Measurements from ENCODE around the gene LIX1.
"Not testable (repeated sequence)": the region's sequence is repeated elsewhere in the genome, so short reads cannot be mapped to it uniquely, and the experiment has no call there.

The LIX1 gene

DNA sequence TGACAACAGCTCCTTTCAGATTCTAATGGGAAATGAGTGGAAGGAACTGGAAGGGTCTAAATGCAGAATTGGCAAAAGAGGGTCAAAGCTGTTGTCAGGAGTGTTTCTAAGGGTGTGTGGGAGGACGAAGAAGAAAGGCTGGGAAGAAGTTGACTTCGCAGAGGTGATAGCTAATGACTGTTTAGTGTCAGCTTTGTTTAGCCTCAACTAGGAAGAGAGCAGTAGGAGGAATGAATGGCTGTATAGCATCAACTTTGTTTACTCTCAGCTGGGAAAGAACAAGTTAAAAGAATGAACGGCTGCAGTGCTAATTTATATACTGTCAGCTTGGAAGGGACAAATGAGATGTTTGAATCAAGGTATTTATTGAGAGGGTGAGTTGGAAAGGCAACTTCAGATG lies 5.9 kb upstream of the LIX1 start:
- H3K9ac ChIP-seq (ENCODE audit: low read length in 5 of 5) = no peak overlapping the region

DNA sequence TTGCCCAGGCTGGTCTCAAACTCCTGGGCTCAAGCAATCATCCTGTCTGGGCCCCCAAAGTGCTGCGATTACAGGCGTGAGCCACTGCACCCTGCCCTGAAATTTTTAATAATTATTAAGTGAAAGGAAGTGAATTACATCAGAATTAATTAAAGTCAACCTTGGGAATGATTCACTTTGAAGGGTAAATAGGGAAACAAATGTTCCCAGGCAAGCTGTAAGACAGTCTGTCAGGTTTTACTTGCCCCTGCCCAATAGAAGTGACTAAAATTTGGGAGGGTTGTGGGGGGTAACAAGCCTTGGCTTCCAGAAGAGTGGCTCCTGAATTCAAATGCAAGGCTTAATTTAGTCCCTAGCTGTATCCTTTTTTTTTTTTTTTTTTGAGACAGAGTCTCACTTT lies 1.3 kb upstream of the LIX1 start:
- Histone ChIP-seq H3K9ac (ENCODE audit: low read length in 5 of 5) (no peak overlapping the region), H3K9me3 (ENCODE audit: control insufficient read depth in 5 of 5, low read length in 5 of 5) (no peaks in the 10 kb centered on the region), H3K4me3 (ENCODE audit: low read depth in 1 of 5, low read length in 5 of 5) (no peak overlapping the region), H3K36me3 (ENCODE audit: control insufficient read depth in 5 of 5, insufficient read depth in 5 of 5, low read length in 5 of 5) (no peaks in the 10 kb centered on the region), H3K4me1 (ENCODE audit: control insufficient read depth in 5 of 5, insufficient read depth in 5 of 5, low read length in 5 of 5) (no peaks in the 10 kb centered on the region), H3K27me3 (ENCODE audit: control insufficient read depth in 5 of 5, insufficient read depth in 4 of 5, low read length in 5 of 5) (no peaks in the 10 kb centered on the region), H3K27ac (ENCODE audit: low read depth, low read length) (no peak overlapping the region)

More for the DNA sequence above, 5.9 kb upstream of the LIX1 start:
- Histone ChIP-seq H3K27me3 (ENCODE audit: control insufficient read depth in 5 of 5, insufficient read depth in 4 of 5, low read length in 5 of 5) (no peaks in the 10 kb centered on the region), H3K9me3 (ENCODE audit: control insufficient read depth in 5 of 5, low read length in 5 of 5) (no peaks in the 10 kb centered on the region), H3K36me3 (ENCODE audit: control insufficient read depth in 5 of 5, insufficient read depth in 5 of 5, low read length in 5 of 5) (no peaks in the 10 kb centered on the region), H3K4me1 (ENCODE audit: control insufficient read depth in 5 of 5, insufficient read depth in 5 of 5, low read length in 5 of 5) (no peaks in the 10 kb centered on the region), H3K4me3 (ENCODE audit: low read depth in 1 of 5, low read length in 5 of 5) (no peak overlapping the region), H3K27ac (ENCODE audit: low read depth, low read length) (no peak overlapping the region)

DNA sequence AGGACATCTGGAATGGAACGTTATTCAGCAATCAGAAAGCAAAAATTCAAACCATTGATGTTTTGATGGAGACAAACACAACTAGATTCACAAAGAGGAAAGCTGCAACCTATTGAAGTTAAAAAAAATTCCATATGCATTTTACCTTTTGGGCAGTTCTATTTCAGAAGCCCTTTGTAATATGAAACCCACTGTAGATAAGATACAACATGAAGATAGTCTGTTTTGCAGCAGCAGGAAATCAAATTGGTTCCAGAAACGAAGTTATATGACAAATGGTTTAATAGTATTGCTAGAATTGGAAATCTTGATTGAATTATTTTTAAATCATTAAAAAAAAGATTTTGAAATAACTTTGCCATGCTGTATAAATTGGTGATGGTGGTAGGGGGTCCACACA lies 872 bp downstream of the LIX1 start:
- Histone ChIP-seq H3K27me3 (ENCODE audit: control insufficient read depth in 5 of 5, insufficient read depth in 4 of 5, low read length in 5 of 5) (no peaks in the 10 kb centered on the region), H3K27ac (ENCODE audit: low read depth, low read length) (no peak overlapping the region), H3K9me3 (ENCODE audit: control insufficient read depth in 5 of 5, low read length in 5 of 5) (no peaks in the 10 kb centered on the region), H3K4me3 (ENCODE audit: low read depth in 1 of 5, low read length in 5 of 5) (no peak overlapping the region), H3K36me3 (ENCODE audit: control insufficient read depth in 5 of 5, insufficient read depth in 5 of 5, low read length in 5 of 5) (no peaks in the 10 kb centered on the region), H3K9ac (ENCODE audit: low read length in 5 of 5) (no peak overlapping the region), H3K4me1 (ENCODE audit: control insufficient read depth in 5 of 5, insufficient read depth in 5 of 5, low read length in 5 of 5) (no peaks in the 10 kb centered on the region)

DNA sequence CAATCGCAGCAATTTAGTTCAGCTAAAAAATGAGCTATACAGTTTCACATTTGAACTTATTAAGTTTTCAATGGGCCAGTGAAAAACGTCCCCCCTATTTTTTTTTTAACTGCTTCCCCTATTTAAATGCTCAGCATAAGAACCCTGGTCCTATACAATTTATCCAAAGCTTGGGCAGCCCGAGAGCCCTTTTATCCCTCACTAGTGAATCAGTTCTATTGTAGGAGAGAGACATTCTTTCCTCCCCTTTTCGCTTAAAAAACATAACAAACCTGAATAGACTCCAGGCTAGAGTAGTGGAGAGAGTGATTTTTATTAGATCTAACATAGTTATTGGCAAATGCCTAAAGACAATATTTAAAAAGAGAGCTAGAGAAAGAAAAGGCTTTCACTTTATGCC lies 1.4 kb downstream of the LIX1 start:
- Histone ChIP-seq H3K27ac (ENCODE audit: low read depth, low read length) (no peak overlapping the region), H3K27me3 (ENCODE audit: control insufficient read depth in 5 of 5, insufficient read depth in 4 of 5, low read length in 5 of 5) (no peaks in the 10 kb centered on the region), H3K9ac (ENCODE audit: low read length in 5 of 5) (no peak overlapping the region), H3K4me1 (ENCODE audit: control insufficient read depth in 5 of 5, insufficient read depth in 5 of 5, low read length in 5 of 5) (no peaks in the 10 kb centered on the region), H3K9me3 (ENCODE audit: control insufficient read depth in 5 of 5, low read length in 5 of 5) (no peaks in the 10 kb centered on the region), H3K4me3 (ENCODE audit: low read depth in 1 of 5, low read length in 5 of 5) (no peak overlapping the region), H3K36me3 (ENCODE audit: control insufficient read depth in 5 of 5, insufficient read depth in 5 of 5, low read length in 5 of 5) (no peaks in the 10 kb centered on the region)

DNA sequence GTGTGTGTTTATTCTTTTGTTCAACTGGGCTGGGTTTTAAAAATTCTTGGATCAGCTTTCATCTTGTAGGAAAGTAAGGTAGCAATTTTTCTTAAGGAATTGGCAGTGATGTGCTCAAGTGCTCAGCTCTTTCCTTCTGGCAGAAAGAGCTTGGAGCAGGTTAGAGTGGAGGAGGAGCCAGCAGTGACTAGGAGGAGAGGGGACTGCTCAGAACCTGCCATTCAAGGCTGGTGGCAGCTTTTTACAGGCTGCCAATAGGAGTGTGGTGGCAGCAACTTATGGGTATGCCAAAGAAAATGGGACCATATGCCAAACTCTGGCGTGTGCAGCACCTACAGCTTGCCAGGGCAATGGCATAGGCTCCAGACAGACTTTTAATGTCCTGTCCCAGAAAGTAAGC lies 2.2 kb downstream of the LIX1 start:
- H3K4me1 ChIP-seq (ENCODE audit: control insufficient read depth in 5 of 5, insufficient read depth in 5 of 5, low read length in 5 of 5); H3K27ac ChIP-seq (ENCODE audit: low read depth, low read length); H3K4me3 ChIP-seq (ENCODE audit: low read depth in 1 of 5, low read length in 5 of 5); H3K27me3 ChIP-seq (ENCODE audit: control insufficient read depth in 5 of 5, insufficient read depth in 4 of 5, low read length in 5 of 5); H3K36me3 ChIP-seq (ENCODE audit: control insufficient read depth in 5 of 5, insufficient read depth in 5 of 5, low read length in 5 of 5); H3K9me3 ChIP-seq (ENCODE audit: control insufficient read depth in 5 of 5, low read length in 5 of 5); H3K9ac ChIP-seq (ENCODE audit: low read length in 5 of 5): not testable (repeated sequence)

DNA sequence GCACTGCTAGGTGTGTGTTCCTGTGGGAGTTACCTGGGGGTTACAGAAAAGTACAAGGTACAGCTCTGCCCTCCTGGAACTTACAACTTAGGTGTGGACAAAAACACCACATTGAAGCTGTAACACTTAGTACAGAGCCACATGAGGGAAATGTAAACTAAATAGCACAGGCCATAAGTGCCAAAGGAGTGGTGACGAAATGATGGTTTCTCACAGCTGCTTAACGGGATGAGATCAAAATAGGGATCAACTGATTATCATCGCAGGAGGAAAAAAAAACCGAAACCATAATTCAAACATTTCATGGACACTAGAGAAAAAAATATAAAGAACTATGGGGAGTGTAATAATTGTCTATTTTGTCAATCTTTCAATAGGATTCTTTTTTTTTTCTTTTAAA lies 5.9 kb downstream of the LIX1 start:
- no peaks in the 10 kb centered on the region for H3K4me1 ChIP-seq (ENCODE audit: control insufficient read depth in 5 of 5, insufficient read depth in 5 of 5, low read length in 5 of 5)
- H3K36me3 ChIP-seq (ENCODE audit: control insufficient read depth in 5 of 5, insufficient read depth in 5 of 5, low read length in 5 of 5) = no peaks in the 10 kb centered on the region
- no peaks in the 10 kb centered on the region for H3K27me3 ChIP-seq (ENCODE audit: control insufficient read depth in 5 of 5, insufficient read depth in 4 of 5, low read length in 5 of 5)
- H3K9me3 ChIP-seq (ENCODE audit: control insufficient read depth in 5 of 5, low read length in 5 of 5) = no peaks in the 10 kb centered on the region
- H3K27ac ChIP-seq (ENCODE audit: low read depth, low read length) = no peak overlapping the region
- no peak overlapping the region for H3K9ac ChIP-seq (ENCODE audit: low read length in 5 of 5)
- no peak overlapping the region for H3K4me3 ChIP-seq (ENCODE audit: low read depth in 1 of 5, low read length in 5 of 5)

DNA sequence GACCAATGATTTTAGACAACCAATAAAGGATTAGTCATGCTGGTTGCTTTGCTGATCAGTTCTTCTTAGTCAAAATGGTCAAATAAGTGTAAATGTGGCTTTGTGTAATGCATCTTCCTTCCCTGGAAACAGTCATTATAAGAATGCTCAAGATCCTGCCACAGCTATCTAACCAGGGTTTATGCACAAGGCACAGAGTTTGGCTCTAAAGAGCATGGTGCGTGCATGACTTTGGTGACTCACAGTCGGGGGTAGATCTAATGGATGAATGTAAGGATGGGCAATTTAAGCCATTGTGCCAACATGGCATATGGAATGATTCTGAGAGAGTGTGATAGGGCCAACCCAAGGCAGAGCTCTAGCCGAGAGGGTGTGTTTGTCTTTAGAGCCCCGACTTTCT lies 6.5 kb downstream of the LIX1 start:
- no peaks in the 10 kb centered on the region for H3K36me3 ChIP-seq (ENCODE audit: control insufficient read depth in 5 of 5, insufficient read depth in 5 of 5, low read length in 5 of 5)
- H3K4me1 ChIP-seq (ENCODE audit: control insufficient read depth in 5 of 5, insufficient read depth in 5 of 5, low read length in 5 of 5) = no peaks in the 10 kb centered on the region
- H3K9ac ChIP-seq (ENCODE audit: low read length in 5 of 5) = no peak overlapping the region
- no peaks in the 10 kb centered on the region for H3K27me3 ChIP-seq (ENCODE audit: control insufficient read depth in 5 of 5, insufficient read depth in 4 of 5, low read length in 5 of 5)
- no peaks in the 10 kb centered on the region for H3K9me3 ChIP-seq (ENCODE audit: control insufficient read depth in 5 of 5, low read length in 5 of 5)
- no peak overlapping the region for H3K4me3 ChIP-seq (ENCODE audit: low read depth in 1 of 5, low read length in 5 of 5)
- H3K27ac ChIP-seq (ENCODE audit: low read depth, low read length) = no peak overlapping the region

DNA sequence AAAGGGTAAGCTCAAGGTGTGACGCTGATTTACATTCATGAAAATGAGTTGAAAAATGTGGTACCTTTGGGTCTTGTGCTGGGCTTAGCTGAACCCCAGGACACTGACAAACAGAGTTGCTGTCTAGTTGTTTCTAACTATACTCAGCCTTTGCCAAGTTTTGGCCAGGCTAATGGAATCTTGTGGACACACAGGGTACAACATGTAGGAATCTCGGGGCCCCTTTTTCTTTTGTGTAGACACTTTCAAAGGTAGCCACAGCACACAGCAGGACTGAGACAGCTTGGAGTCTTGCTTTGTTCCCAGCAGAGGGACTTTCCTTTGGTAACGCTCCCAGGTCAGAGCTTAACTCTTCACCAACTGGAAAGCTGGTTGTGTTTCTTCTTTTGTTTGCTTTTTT lies 7.8 kb downstream of the LIX1 start:
- Histone ChIP-seq H3K27ac (ENCODE audit: low read depth, low read length) (no peak overlapping the region), H3K4me3 (ENCODE audit: low read depth in 1 of 5, low read length in 5 of 5) (no peak overlapping the region), H3K9ac (ENCODE audit: low read length in 5 of 5) (no peak overlapping the region), H3K4me1 (ENCODE audit: control insufficient read depth in 5 of 5, insufficient read depth in 5 of 5, low read length in 5 of 5) (no peaks in the 10 kb centered on the region), H3K36me3 (ENCODE audit: control insufficient read depth in 5 of 5, insufficient read depth in 5 of 5, low read length in 5 of 5) (no peaks in the 10 kb centered on the region), H3K9me3 (ENCODE audit: control insufficient read depth in 5 of 5, low read length in 5 of 5) (no peaks in the 10 kb centered on the region), H3K27me3 (ENCODE audit: control insufficient read depth in 5 of 5, insufficient read depth in 4 of 5, low read length in 5 of 5) (no peaks in the 10 kb centered on the region)

DNA sequence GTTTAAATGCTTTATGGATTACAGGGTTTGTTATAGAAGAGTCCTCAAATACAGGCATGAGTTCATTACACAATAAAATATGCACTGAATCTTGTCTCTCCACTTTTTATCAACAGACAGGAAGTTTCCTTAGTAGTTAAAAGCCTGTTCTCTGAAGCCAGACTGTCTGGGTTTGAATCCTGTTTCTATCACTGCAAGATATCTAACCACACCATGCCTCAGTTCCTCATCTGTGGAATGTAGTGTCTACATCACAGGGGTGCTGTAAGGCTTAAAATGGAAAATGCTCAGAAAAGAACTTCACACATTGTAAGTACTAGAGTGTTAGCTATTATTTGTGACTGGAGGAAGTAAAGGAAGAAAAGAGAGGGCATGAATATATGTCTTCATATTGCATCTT lies 9.3 kb downstream of the LIX1 start:
- Histone ChIP-seq H3K36me3 (ENCODE audit: control insufficient read depth in 5 of 5, insufficient read depth in 5 of 5, low read length in 5 of 5) (no peaks in the 10 kb centered on the region), H3K4me3 (ENCODE audit: low read depth in 1 of 5, low read length in 5 of 5) (no peak overlapping the region), H3K27ac (ENCODE audit: low read depth, low read length) (no peak overlapping the region), H3K9ac (ENCODE audit: low read length in 5 of 5) (no peak overlapping the region), H3K9me3 (ENCODE audit: control insufficient read depth in 5 of 5, low read length in 5 of 5) (no peaks in the 10 kb centered on the region), H3K4me1 (ENCODE audit: control insufficient read depth in 5 of 5, insufficient read depth in 5 of 5, low read length in 5 of 5) (no peaks in the 10 kb centered on the region), H3K27me3 (ENCODE audit: control insufficient read depth in 5 of 5, insufficient read depth in 4 of 5, low read length in 5 of 5) (no peaks in the 10 kb centered on the region)

DNA sequence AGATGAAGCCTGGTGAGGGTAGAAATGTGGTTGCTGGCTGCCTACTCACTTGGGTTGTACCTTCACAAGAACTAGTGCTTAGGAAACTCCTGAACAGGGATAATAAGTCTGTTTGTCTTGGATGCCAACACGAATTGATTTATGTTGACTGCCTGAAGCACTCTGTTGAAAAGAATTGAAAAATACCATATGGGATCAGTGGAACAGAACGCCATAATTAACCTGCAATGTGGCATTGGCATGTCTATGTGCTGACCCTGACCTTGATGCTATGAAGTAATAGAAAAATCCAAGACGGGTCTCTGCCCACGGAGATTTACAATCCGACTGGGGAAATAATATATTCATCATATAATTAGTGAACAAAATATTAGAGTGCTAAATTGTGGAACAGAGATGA lies 10.5 kb downstream of the LIX1 start:
- Histone ChIP-seq H3K4me1 (ENCODE audit: control insufficient read depth in 5 of 5, insufficient read depth in 5 of 5, low read length in 5 of 5) (peaks cover 0 to 7% (median 0%) of the 10 kb centered on the region in 5 donors), H3K9me3 (ENCODE audit: control insufficient read depth in 5 of 5, low read length in 5 of 5) (no peaks in the 10 kb centered on the region), H3K27me3 (ENCODE audit: control insufficient read depth in 5 of 5, insufficient read depth in 4 of 5, low read length in 5 of 5) (no peaks in the 10 kb centered on the region), H3K9ac (ENCODE audit: low read length in 5 of 5) (no peak overlapping the region), H3K27ac (ENCODE audit: low read depth, low read length) (no peak overlapping the region), H3K4me3 (ENCODE audit: low read depth in 1 of 5, low read length in 5 of 5) (no peak overlapping the region), H3K36me3 (ENCODE audit: control insufficient read depth in 5 of 5, insufficient read depth in 5 of 5, low read length in 5 of 5) (no peaks in the 10 kb centered on the region)

DNA sequence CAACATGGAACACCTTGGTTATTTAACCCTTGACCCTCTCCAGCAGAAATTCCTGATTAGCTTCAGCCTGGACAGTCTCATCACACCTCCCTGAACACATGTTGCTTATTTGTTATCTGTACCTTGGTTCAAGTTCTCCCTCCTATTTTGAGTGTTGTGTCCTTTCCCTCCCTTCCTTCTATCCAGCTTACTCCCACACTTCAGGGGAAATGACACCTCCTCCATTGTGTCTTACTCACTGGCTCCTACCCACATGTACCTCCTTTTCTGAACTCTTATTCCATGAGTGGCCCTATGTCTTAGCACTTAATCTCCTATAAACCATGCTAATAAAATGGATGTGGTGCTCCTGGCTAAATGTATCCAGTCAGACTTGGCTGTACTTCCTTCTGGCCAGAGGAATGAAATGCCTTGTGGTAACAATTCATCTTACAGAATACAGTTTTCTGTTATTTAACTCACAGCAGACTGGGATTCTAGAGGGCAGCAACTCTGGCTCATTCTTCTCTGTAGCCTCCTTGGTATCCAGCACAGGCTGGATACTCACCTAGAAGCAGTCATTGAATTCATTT lies 11.2 kb downstream of the LIX1 start:
- Histone ChIP-seq H3K36me3 (ENCODE audit: control insufficient read depth in 5 of 5, insufficient read depth in 5 of 5, low read length in 5 of 5) (no peaks in the 10 kb centered on the region), H3K27me3 (ENCODE audit: control insufficient read depth in 5 of 5, insufficient read depth in 4 of 5, low read length in 5 of 5) (no peaks in the 10 kb centered on the region), H3K4me3 (ENCODE audit: low read depth in 1 of 5, low read length in 5 of 5) (no peak overlapping the region), H3K9me3 (ENCODE audit: control insufficient read depth in 5 of 5, low read length in 5 of 5) (no peaks in the 10 kb centered on the region), H3K4me1 (ENCODE audit: control insufficient read depth in 5 of 5, insufficient read depth in 5 of 5, low read length in 5 of 5) (peaks cover 0 to 7% (median 0%) of the 10 kb centered on the region in 5 donors), H3K27ac (ENCODE audit: low read depth, low read length) (no peak overlapping the region), H3K9ac (ENCODE audit: low read length in 5 of 5) (no peak overlapping the region)
